Endothelial cell of umbilical vein (primary cell): ENCODE measurements around the gene BCAS3. TPM values are rescaled to one million over a fixed set of nuclear protein-coding genes. Genes with fewer than 3 reads are reported as not detected.
"Not testable (repeated sequence)": the region's sequence is repeated elsewhere in the genome, so short reads cannot be mapped to it uniquely, and the experiment has no call there.

Experiments used
- BruUV-seq: library from RNA; stranded (reverse); fragments of 400-500 nt; replicated peaks from 2 replicates; lab custom pipeline; 2021; lab: Mats Ljungman, UMichigan
- CTCF ChIA-PET: fragments of 300-600, 350-600 bp; sonication (Branson Sonifier 250); formaldehyde crosslinking; loops from one replicate; lab custom pipeline; 2021; ENCODE audit warnings: antibody characterized with exemption, inconsistent platforms; lab: Charles Lee
- POLR2A ChIA-PET: fragments of 300-600, 350-600 bp; sonication (Branson Sonifier 250); formaldehyde crosslinking; loops from one replicate; lab custom pipeline; 2021; ENCODE audit warnings: antibody characterized with exemption, inconsistent platforms; lab: Charles Lee
- DNase-seq: peaks from one replicate; pipeline ENCODE4 v3.0.0-alpha.2; 2011; ENCODE audit warnings: low read depth, low spot score
- FAIRE-seq: peaks from 2 replicates; lab custom pipeline; 2011; peaks lifted over from hg19 to GRCh38; lab: Jason Lieb, UNC
- H2AFZ ChIP-seq: 2 replicates; pipeline ENCODE4 v1.6.0; 2012; ENCODE audit warnings: low read depth, low read length, control low read depth, inconsistent platforms
- H3K27ac ChIP-seq: 2 replicates; pipeline ENCODE4 v1.5.1; 2011; ENCODE audit warnings: low read depth, mild to moderate bottlenecking, control low read depth, low read length, moderate library complexity; ENCODE audit not compliant: insufficient read depth
- H3K27me3 ChIP-seq, 2 experiments: 2 replicates each; pipeline versions ENCODE4 v1.6.0 to v1.6.1; 2011; ENCODE audit warnings: low read length in 2 of 2, mixed read lengths in 1 of 2; ENCODE audit not compliant: control insufficient read depth in 2 of 2, insufficient read depth in 2 of 2
- H3K36me3 ChIP-seq, 2 experiments: 2 replicates in 1 of 2; 3 replicates in 1 of 2; pipeline ENCODE4 v1.5.1; 2011; ENCODE audit warnings: low read length in 2 of 2, mild to moderate bottlenecking in 1 of 2, moderate library complexity in 1 of 2; ENCODE audit not compliant: control insufficient read depth in 2 of 2, insufficient read depth in 2 of 2; ENCODE audit errors: extremely low read depth in 1 of 2
- H3K4me1 ChIP-seq: 3 replicates; pipeline ENCODE4 v1.5.1; 2011; ENCODE audit warnings: mild to moderate bottlenecking, low read length; ENCODE audit not compliant: control insufficient read depth, insufficient read depth; ENCODE audit errors: extremely low read depth
- H3K4me2 ChIP-seq: 2 replicates; pipeline ENCODE4 v1.6.1; 2011; ENCODE audit warnings: low read length, control low read depth, mixed read lengths; ENCODE audit not compliant: insufficient read depth
- H3K4me3 ChIP-seq, 3 experiments: fragments of 200-600 bp in 1 of 3; sonication (generic), shearing (Covaris generic) in 1 of 3; replicated peaks in 1 of 3; 2 replicates each; pipeline ENCODE4 v1.5.1; 2011 to 2016; ENCODE audit warnings: control low read depth in 3 of 3, low read length in 3 of 3, mild to moderate bottlenecking in 2 of 3, inconsistent platforms in 1 of 3, low read depth in 1 of 3, moderate library complexity in 1 of 3; ENCODE audit not compliant: insufficient read depth in 1 of 3
- H3K79me2 ChIP-seq: 2 replicates; pipeline ENCODE4 v1.6.0; 2012; ENCODE audit warnings: low read length, inconsistent platforms; ENCODE audit not compliant: control insufficient read depth, insufficient read depth
- H3K9ac ChIP-seq: replicated peaks from 2 replicates; pipeline ENCODE3; 2011; ENCODE audit warnings: low read length, control low read depth; ENCODE audit not compliant: insufficient read depth; ENCODE audit errors: extremely low read depth
- H3K9me1 ChIP-seq: replicated peaks from 3 replicates; pipeline ENCODE4 v1.6.0; 2011; ENCODE audit warnings: mild to moderate bottlenecking, low read length; ENCODE audit not compliant: control insufficient read depth, insufficient read depth; ENCODE audit errors: extremely low read depth
- H3K9me3 ChIP-seq: replicated peaks from 2 replicates; pipeline ENCODE4 v1.5.1; 2012; ENCODE audit warnings: low read length, inconsistent platforms; ENCODE audit not compliant: control insufficient read depth, insufficient read depth
- H4K20me1 ChIP-seq: replicated peaks from 2 replicates; pipeline ENCODE3; 2011; ENCODE audit warnings: mild to moderate bottlenecking, low read length; ENCODE audit not compliant: control insufficient read depth, insufficient read depth; ENCODE audit errors: extremely low read depth
- CTCF ChIP-seq, 2 donors: IDR thresholded peaks; 1 replicate in 1 of 2; 2 replicates in 1 of 2; pipeline ENCODE4 v1.5.1; 2011; ENCODE audit warnings: low read length in 2 of 2, mild to moderate bottlenecking in 2 of 2, moderate library complexity in 2 of 2, control low read depth in 1 of 2, inconsistent platforms in 1 of 2, low read depth in 1 of 2; ENCODE audit not compliant: insufficient read depth in 1 of 2; ENCODE audit errors: extremely low read depth in 1 of 2
- EZH2 ChIP-seq: IDR thresholded peaks from 2 replicates; pipeline ENCODE4 v1.6.1; 2012; ENCODE audit warnings: borderline replicate concordance, low read depth, mild to moderate bottlenecking, moderate library complexity, low read length, inconsistent platforms; ENCODE audit not compliant: severe bottlenecking
- MYC ChIP-seq: IDR thresholded peaks from one replicate; pipeline ENCODE4 v1.6.1; 2011; ENCODE audit warnings: mild to moderate bottlenecking, low read depth, low read length
- POLR2A ChIP-seq: IDR thresholded peaks from 2 replicates; pipeline ENCODE4 v1.6.1; 2012; ENCODE audit warnings: low read depth, mild to moderate bottlenecking, control low read depth, low read length
- POLR2AphosphoS5 ChIP-seq: IDR thresholded peaks from 2 replicates; pipeline ENCODE4 v1.6.1; 2012; ENCODE audit warnings: low read depth, mild to moderate bottlenecking, control low read depth, low read length, moderate library complexity; ENCODE audit not compliant: insufficient read depth
- dilution Hi-C: fragments of 300-500 bp; cut with MboI; formaldehyde crosslinking; loops from one replicate; pipeline ENCODE4 v1.15.0; 2019; ENCODE audit warnings: low sequenced_read_pairs; ENCODE audit not compliant: extremely low pct_ligation_motif_present
- intact Hi-C: fragments of 100-400 bp; cut with micrococcal nuclease; formaldehyde crosslinking; loops from one replicate; pipeline ENCODE4 v1.10.0; 2022
- polyA plus RNA-seq, 4 experiments: library from polyadenylated mRNA; depleted of rRNA in 3 of 4; stranded (reverse) in 3 of 4; unstranded in 1 of 4; fragments of >200 nt; gene quantifications; 2 replicates each; pipeline versions ENCODE4 v1.2.1 to v1.2.3, GENCODE V29; 2011 to 2012; ENCODE audit warnings: missing spikeins in 1 of 4
- total RNA-seq: library from RNA; stranded (reverse); gene quantifications from 2 replicates; pipeline ENCODE4 v1.2.3, GENCODE V29; 2021

BCAS3 gene
- total and polyA plus RNA-seq, 2 donors (not counting 3 experiments of a cell fraction or from before 2014, with no cell fraction given), result 8.2 to 16.0 TPM

DNA sequence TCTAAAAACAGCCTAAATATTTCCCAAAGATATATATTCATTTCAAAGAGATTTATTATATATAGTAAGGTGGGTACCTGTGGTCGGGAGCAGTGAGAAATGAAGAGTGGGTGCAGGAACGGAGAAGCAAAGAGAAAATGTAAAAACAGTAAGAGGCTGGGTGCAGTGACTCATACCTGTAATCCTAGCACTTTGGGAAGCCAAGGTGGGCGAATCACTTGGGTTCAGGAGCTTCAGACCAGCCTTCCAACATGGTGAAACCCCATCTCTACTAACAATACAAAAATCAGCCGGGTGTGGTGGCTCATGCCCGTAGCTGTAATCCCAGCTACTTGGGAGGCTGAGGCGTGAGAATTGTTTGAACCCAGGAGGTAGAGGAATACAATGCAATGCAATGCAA is 257.1 kb downstream of the BCAS3 start:
- TF ChIP-seq EZH2 (no peak), POLR2AphosphoS5 (no peak), MYC (no peak), POLR2A (no peak), CTCF (IDR thresholded peaks at IDR 0.05; ENCODE audit: extremely low read depth in 1 of 2, insufficient read depth in 1 of 2, low read depth in 1 of 2, low read length in 2 of 2) (no peak)
- no peaks in the 10 kb centered on the region for H3K9me3 ChIP-seq
- H3K36me3 ChIP-seq, result no peaks in the 10 kb centered on the region
- ChIA-PET POLR2A (no interaction called here), CTCF (no interaction called here)
- no peak overlapping the region for H2AFZ ChIP-seq
- H3K79me2 ChIP-seq, result no peaks in the 10 kb centered on the region
- H3K4me1 ChIP-seq, result no peaks in the 10 kb centered on the region
- no peaks in the 10 kb centered on the region for H3K27me3 ChIP-seq
- H4K20me1 ChIP-seq, result no peaks in the 10 kb centered on the region
- no TSS peak for BruUV-seq
- no peak for DNase-seq
- H3K9ac ChIP-seq, result no peak overlapping the region
- H3K27ac ChIP-seq, result no peak overlapping the region
- no peak overlapping the region for H3K4me2 ChIP-seq
- no peak for FAIRE-seq
- no peaks in the 10 kb centered on the region for H3K9me1 ChIP-seq
- intact Hi-C loops (no loop called here), dilution Hi-C loops (no loop called here)
- no peak overlapping the region for H3K4me3 ChIP-seq

GRCh38 chr17:60935991-60936390 is 258.3 kb downstream of the BCAS3 start:
- H3K9me3 ChIP-seq, H3K27ac ChIP-seq, H2AFZ ChIP-seq, FAIRE-seq, H3K9ac ChIP-seq, H3K4me1 ChIP-seq, H3K4me2 ChIP-seq, intact Hi-C loops, H3K9me1 ChIP-seq, DNase-seq, dilution Hi-C loops, H3K27me3 ChIP-seq, H4K20me1 ChIP-seq, POLR2A ChIA-PET, H3K4me3 ChIP-seq, H3K36me3 ChIP-seq, H3K79me2 ChIP-seq, BruUV-seq, CTCF ChIA-PET: not testable (repeated sequence)
